ENCODE data around the gene ECE1. TPM values are rescaled to one million over a fixed set of nuclear protein-coding genes. Genes with fewer than 3 reads are reported as not detected.

Gene ECE1
- total and polyA plus RNA-seq, 10 of the 15 experiments (the other 5 are each of a cell fraction or from before 2014, with no cell fraction given), result 0.97 to 81.0 (median 37.0) TPM

DNA sequence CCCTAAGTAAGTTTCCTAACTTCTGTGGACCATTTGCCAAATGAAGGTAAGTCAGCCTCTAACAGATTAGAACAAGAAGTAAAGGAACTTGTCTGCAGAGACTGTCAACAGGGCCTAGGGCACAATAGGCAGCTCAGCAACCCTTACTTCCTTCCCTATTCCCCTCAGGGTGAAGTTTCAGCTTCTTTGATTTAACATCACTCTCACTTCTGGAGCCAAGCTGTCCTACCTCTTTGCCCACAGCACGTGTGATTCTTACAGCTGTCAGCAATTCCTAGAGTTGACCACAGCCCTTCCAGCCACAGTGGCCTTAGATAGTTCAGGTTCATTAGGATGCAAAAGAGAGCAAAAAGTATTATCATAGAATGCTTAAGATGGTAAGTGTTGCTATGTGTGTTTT is 106.0 kb downstream of the ECE1 start:
- ChIA-PET SMC1A (ENCODE audit: uncharacterized antibody, unreplicated experiment) (interaction anchor here (0.6 to 2.8 kb wide), 8 partner anchors 11 to 353 kb away, joined by 3 to 20 read pairs (median 3); no protein-coding TSS in a partner anchor), POLR2A (interaction anchor here (0.5 kb wide), 1 partner anchor 293 kb away, joined by 4 read pairs; no protein-coding TSS in a partner anchor), CTCF (interaction anchor here (1.0 to 5.6 kb wide), 6 partner anchors 11 to 488 kb away, joined by 3 to 35 read pairs (median 5); no protein-coding TSS in a partner anchor), RAD21 (ENCODE audit: unreplicated experiment) (interaction anchor here (3.0 kb wide), 1 partner anchor 11 kb away, joined by 14 read pairs; no protein-coding TSS in a partner anchor)
- no peak overlapping the region for H3K27ac ChIP-seq (ENCODE audit: control insufficient read depth, insufficient read depth)
- in situ Hi-C loops (cut with MboI) (loop anchor here (10.0 kb wide), 1 partner anchor 659 kb away; no protein-coding TSS in a partner anchor), intact Hi-C loops (cut with micrococcal nuclease; ENCODE audit: unreplicated experiment) (no loop called here)
- H3K4me2 ChIP-seq (ENCODE audit: control insufficient read depth, insufficient read depth), result no peak overlapping the region; the same call in 1 of the 2 replicates
- ATAC-seq (peak; percentile 70), FAIRE-seq (peak; percentile 66), DNase-seq (ENCODE audit: low read depth, low spot score) (no peak)
- H3K27me3 ChIP-seq (replicated peaks in 1 of 2; ENCODE audit: control insufficient read depth in 2 of 2, insufficient read depth in 2 of 2, low read length in 1 of 2), result no peaks in the 10 kb centered on the region
- no peak overlapping the region for H3K9ac ChIP-seq (ENCODE audit: control insufficient read depth, insufficient read depth, low read length)
- 7% methylated on average over 1 of the region's 1 CpG for WGBS (ENCODE audit: insufficient coverage, insufficient replicate concordance, low lambda C conversion rate, missing lambda C conversion rate)
- H3K4me3 ChIP-seq, result no peak overlapping the region
- no peak overlapping the region for H2AFZ ChIP-seq (ENCODE audit: control insufficient read depth, low read depth, low read length)
- no peaks in the 10 kb centered on the region for H3K79me2 ChIP-seq (ENCODE audit: control insufficient read depth, insufficient read depth, low read length)
- BruUV-seq (replicated peaks), result no TSS peak
- H4K20me1 ChIP-seq (ENCODE audit: control insufficient read depth, insufficient read depth), result no peaks in the 10 kb centered on the region
- no peaks in the 10 kb centered on the region for H3K9me3 ChIP-seq (replicated peaks; ENCODE audit: control insufficient read depth, insufficient read depth, low read length)
- H3K36me3 ChIP-seq (ENCODE audit: control insufficient read depth in 2 of 2, insufficient read depth in 2 of 2, low read length in 1 of 2), result no peaks in the 10 kb centered on the region
- TF ChIP-seq, protein P1, sequence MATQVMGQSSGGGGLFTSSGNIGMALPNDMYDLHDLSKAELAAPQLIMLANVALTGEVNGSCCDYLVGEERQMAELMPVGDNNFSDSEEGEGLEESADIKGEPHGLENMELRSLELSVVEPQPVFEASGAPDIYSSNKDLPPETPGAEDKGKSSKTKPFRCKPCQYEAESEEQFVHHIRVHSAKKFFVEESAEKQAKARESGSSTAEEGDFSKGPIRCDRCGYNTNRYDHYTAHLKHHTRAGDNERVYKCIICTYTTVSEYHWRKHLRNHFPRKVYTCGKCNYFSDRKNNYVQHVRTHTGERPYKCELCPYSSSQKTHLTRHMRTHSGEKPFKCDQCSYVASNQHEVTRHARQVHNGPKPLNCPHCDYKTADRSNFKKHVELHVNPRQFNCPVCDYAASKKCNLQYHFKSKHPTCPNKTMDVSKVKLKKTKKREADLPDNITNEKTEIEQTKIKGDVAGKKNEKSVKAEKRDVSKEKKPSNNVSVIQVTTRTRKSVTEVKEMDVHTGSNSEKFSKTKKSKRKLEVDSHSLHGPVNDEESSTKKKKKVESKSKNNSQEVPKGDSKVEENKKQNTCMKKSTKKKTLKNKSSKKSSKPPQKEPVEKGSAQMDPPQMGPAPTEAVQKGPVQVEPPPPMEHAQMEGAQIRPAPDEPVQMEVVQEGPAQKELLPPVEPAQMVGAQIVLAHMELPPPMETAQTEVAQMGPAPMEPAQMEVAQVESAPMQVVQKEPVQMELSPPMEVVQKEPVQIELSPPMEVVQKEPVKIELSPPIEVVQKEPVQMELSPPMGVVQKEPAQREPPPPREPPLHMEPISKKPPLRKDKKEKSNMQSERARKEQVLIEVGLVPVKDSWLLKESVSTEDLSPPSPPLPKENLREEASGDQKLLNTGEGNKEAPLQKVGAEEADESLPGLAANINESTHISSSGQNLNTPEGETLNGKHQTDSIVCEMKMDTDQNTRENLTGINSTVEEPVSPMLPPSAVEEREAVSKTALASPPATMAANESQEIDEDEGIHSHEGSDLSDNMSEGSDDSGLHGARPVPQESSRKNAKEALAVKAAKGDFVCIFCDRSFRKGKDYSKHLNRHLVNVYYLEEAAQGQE (IDR thresholded peaks at IDR 0.05; ENCODE audit: low read depth, low read length), result no peak
- TF ChIP-seq BHLHE40 (IDR thresholded peaks at IDR 0.05; ENCODE audit: borderline replicate concordance in 1 of 2, low read depth in 2 of 2, low read length in 1 of 2) (peak; percentile 55 to 69; a peak in 3 of 4 replicates), SMAD1 (IDR thresholded peaks at IDR 0.05; ENCODE audit: low read depth, partially characterized antibody) (no peak), TARDBP (IDR thresholded peaks at IDR 0.05; ENCODE audit: borderline replicate concordance) (no peak), RUNX3 (IDR thresholded peaks at IDR 0.05; ENCODE audit: low read length) (peak; percentile 45; the same call in 1 of the 2 replicates), CREM (IDR thresholded peaks at IDR 0.05; ENCODE audit: low read depth) (no peak), NBN (IDR thresholded peaks at IDR 0.05) (no peak)
- TF ChIP-seq, protein P2, sequence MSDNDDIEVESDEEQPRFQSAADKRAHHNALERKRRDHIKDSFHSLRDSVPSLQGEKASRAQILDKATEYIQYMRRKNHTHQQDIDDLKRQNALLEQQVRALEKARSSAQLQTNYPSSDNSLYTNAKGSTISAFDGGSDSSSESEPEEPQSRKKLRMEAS (IDR thresholded peaks at IDR 0.05; ENCODE audit: low read depth, low read length), result no peak
- peaks cover 3% of the 10 kb centered on the region; the same call in 1 of the 2 replicates for H3K4me1 ChIP-seq (ENCODE audit: control insufficient read depth, insufficient read depth, low read length)

All from GM12878 (cell line).